Fibroblast of the conjunctiva (primary cell): ENCODE measurements around the gene COPS7A.
"Not testable (repeated sequence)": the region's sequence is repeated elsewhere in the genome, so short reads cannot be mapped to it uniquely, and the experiment has no call there.

ENCODE experiments used
- DNase-seq: peaks from one replicate; pipeline ENCODE4 v3.0.0-alpha.2; 2010; ENCODE audit warnings: low read depth

The COPS7A gene

DNA sequence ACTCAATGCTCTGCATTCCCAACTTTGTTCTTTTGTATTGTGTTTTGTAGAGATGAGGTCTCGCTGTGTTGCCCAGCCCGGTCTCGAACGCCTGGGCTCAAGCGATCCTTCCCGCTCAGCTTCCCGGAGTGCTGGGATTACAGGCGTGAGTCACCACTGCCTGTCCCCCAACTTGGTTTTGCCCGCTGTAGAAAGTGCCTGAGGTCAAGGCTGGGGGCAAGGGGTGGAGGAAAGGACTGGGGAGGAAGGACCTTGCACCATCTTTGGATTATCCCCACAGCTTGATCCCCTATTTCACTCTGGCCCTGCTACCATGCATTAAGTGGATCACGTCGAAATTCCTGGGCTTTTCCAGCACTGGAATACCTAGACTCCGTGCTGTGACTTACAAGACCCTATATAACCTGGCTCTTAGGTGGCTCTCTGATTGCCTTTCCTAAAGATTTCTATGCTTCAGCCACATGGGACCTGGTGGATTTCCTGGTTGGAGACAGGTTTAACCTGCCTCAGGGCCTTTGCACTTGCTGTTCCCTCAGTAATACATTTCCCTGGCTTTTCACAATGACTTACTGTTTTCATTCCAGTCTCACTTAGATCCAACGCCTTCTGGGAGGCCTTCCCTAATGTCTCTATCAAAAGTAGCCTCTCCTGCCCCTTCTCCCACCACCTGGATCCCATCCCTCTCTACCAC, 22.6 kb upstream of the COPS7A start:
- no peak for DNase-seq

- no peak for DNase-seq
These were observed 20.2 kb upstream of the COPS7A start for GRCh38 chr12:6703631-6704030.

DNA sequence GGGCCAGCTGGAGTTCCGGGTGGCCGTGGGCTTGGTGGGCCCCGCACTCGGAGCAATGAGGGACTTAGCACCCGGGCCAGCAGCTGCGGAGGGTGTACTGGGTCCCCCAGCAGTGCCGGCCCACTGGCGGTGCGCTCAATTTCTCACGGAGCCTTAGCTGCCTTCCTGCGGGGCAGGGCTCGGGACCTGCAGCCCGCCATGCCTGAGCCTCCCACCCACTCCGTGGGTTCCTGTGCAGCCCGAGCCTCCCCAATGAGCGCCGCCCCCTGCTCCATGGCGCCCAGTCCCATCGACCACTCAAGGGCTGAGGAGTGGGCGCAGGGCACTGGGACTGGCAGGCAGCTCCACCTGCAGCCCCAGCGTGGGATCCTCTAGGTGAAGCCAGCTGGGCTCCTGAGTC, 15.5 kb upstream of the COPS7A start:
- DNase-seq: not testable (repeated sequence)

- DNase-seq: no peak
These were observed 14.9 kb upstream of the COPS7A start for GRCh38 chr12:6708960-6709394.

DNA sequence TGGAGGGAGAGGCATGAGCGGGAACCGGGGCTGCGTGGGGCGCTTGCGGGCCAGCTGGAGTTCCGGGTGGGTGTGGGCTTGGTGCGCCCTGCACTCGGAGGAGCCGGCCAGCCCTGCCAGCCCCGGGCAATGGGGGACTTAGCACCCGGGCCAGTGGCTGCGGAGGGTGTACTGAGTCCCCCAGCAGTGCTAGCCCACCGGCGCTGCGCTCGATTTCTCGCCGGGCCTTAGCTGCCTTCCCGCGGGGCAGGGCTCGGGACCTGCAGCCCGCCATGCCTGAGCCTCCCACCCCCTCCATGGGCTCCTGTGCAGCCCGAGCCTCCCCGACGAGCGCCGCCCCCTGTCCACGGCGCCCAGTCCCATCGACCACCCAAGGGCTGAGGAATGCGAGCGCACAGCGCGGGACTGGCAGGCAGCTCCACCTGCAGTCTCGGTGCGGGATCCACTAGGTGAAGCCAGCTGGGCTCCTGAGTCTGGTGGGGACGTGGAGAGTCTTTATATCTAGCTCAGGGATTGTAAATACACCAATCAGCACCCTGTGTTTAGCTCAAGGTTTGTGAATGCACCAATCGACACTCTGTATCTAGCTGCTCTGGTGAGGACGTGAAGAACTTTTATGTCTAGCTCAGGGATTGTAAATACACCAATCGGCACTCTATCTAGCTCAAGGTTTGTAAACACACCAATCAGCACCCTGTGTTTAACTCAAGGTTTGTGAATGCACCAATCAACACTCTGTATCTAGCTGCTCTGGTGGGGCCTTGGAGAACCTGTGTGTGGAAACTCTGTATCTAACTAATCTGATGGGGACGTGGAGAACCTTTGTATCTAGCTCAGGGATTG, 7.6 kb upstream of the COPS7A start:
- not testable (repeated sequence) for DNase-seq

DNA sequence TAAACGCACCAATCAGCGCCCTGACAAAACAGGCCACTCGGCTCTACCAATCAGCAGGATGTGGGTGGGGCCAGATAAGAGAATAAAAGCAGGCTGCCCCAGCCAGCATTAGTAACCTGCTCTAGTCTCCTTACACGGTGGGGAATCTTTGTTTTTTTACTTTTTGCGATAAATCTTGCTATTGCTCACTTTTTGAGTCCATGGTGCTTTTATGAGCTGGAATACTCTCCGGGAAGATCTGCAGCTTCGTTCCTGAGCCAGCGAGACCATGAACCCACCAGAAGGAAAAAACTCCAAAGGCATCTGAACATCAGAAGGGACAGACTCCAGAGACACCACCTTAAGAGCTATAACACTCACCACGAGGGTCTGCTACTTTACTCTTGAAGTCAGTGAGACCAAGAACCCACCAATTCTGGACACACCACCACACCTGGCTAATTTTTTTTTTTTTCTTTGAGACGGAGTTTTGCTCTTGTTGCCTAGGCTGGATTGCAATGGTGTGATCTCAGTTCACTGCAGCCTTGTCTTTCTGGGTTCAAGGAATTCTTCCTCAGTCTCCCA, 6.9 kb upstream of the COPS7A start:
- no peak for DNase-seq

- no peak for DNase-seq
These were observed 983 bp upstream of the COPS7A start for GRCh38 chr12:6722863-6723262.

DNA sequence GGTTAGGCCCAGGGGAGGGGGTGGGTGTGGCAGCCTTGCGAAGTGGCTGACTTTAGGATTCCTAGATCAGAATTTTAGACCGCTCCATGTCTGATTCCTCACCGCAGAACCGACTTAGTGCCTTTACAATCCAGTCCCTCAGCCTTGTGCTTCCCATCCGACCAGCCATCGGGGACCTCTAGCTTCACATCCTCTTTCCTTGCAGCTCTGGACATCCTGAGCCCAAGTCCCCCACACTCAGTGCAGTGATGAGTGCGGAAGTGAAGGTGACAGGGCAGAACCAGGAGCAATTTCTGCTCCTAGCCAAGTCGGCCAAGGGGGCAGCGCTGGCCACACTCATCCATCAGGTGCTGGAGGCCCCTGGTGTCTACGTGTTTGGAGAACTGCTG, 557 bp downstream of the COPS7A start:
- no peak for DNase-seq

- no peak for DNase-seq
These were observed 1.5 kb downstream of the COPS7A start for GRCh38 chr12:6725350-6725749.

DNA sequence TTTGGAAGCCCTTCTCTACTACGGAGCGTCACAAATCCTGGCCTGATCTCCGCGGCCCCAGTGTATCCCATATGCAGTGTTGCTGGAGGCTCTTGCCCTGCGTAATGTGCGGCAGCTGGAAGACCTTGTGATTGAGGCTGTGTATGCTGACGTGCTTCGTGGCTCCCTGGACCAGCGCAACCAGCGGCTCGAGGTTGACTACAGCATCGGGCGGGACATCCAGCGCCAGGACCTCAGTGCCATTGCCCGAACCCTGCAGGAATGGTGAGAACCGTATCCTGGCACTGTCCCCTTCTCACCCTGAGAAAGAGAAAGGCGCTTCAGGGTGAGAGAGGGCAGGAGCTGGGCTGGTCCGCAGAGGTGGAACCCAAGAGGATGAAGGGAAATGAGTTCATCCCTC, 5.3 kb downstream of the COPS7A start:
- DNase-seq: no peak

- no peak for DNase-seq
These were observed 6.3 kb downstream of the COPS7A start for GRCh38 chr12:6730169-6730568.

- no peak for DNase-seq
These were observed 10.9 kb downstream of the COPS7A start for GRCh38 chr12:6734506-6735387.

GRCh38 chr12:6735448-6736191, 11.8 kb downstream of the COPS7A start:
- peak; percentile 40 for DNase-seq

DNA sequence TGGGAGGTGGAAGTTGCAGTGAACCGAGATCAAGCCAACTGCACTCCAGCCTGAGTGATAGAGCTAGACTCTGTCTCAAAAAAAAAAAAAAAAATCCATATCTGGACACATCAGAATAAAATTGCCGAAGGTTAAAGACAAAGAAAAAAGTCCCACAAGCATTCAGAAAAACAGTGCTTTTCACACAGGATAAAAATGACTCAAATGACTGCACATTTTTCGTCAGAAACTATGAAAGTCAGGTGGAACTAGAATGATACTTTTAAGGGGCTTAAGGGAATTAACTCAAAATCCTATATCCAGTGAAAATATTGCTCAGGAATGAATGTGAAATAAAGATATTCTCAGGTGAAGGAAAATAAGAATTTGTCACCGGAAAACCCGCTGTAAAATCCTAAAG, 12.9 kb downstream of the COPS7A start:
- no peak for DNase-seq

DNA sequence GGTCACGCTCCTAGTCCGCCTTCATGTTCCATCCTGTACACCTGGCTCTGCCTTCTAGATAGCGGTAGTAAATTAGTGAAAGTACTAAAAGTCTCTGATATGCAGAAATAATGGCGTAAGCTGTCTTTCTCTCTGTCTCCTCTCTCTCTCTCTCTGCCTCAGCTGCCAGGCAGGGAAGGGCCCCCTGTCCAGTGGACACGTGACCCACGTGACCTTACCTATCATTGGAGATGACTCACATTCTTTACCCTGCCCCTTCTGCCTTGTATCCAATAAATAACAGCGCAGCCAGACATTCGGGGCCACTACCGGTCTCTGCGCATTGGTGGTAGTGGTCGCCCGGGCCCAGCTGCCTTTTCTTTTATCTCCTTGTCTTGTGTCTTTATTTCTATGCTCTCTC, 18.2 kb downstream of the COPS7A start:
- DNase-seq: not testable (repeated sequence)

DNA sequence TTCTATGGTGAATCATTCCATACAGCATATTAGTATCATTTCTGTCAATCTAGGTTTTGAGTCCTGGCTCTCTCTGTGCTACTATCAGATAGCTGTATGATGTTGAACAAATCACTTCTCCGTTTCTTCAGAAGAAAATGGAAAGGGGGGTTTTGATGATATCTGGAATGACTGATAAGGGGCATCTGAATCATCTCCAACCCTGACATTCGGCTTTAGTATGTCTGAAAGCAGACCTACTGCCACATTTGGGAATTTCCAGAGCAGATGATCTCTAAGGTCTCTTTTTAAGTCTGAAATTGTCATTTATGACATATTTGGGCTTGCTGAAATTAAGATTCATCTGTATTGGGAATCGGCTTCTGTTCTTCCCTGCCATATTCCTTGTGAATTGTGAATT, 19.0 kb downstream of the COPS7A start:
- DNase-seq: no peak

DNA sequence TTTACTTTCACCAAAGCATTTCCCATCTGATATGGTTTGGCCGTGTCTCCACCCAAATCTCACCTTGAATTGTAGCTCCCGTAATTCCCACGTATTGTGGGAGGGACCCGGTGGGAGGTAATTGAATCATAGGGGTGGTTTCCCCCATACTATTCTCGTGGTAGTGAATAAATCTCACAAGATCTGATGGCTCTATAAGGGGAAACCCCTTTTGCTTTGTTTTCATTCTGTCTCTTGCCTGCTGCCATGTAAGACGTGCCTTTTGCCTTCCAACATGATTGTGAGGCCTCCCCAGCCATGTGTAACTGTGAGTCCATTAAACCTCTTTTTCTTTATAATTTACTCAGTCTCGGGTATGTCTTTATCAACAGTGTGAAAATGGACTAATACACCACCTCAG, 19.5 kb downstream of the COPS7A start:
- not testable (repeated sequence) for DNase-seq

DNA sequence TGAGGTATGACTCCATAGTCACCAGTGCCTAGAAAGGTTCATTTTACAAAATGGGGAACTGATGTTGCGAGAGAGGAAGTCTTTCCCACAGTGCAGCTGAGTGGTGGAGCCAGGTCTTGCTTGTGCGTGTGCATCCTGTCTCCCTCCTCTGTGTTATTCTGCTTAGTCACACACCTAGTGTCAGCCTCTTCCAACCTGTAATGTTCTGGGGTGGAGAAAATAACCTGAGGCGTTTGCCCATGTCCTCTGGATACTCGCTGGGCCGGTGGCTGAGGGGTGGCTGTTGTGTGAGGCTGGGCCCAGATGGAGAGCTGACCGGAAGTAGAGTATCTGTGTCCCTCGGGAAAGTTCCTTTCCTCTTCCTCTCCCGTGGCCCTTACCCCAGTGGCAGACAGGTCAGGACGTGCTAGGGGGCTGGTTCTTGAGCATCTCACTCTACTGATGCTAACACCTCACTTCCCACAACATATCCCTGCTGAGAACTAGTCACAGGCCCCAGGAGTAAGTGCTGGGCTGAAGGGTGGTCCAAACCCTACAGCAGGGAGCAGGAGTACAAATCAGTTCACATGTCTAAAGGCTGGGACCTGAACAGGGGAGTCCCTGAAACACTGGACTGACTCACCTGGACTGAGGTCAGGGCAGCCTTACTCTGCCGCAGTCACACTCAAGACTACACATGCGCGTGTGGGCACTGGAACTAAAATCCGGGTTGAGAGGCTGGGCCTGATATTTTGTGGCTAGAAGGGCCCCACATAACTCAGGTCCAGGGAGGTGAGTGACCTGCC, 22.1 kb downstream of the COPS7A start:
- no peak for DNase-seq

GRCh38 chr12:6747216-6747615, 23.4 kb downstream of the COPS7A start:
- no peak for DNase-seq

DNA sequence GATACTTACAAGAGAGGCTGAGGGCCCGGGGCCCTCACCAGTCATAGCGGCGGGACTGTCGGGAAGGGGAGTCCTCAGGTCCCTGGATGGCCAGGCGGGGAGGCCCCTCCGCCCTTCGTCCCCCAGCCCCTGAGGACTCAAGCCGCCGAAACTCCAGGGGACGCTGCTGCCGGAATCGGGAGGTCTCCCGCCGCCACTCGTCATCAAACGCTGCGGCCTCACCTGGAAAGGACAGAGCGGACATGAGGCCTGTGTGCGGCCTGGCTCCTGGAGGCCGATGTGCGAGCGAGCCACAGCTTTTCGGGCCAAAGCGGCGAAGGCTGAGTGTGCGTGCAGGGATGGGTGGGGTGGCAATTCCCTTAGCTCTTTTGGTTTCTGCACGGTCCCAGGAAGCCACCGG, 24.9 kb downstream of the COPS7A start:
- DNase-seq: no peak

GRCh38 chr12:6750506-6750905, 26.7 kb downstream of the COPS7A start:
- no peak for DNase-seq
